ENCODE results near the gene MACROD2.

DNA sequence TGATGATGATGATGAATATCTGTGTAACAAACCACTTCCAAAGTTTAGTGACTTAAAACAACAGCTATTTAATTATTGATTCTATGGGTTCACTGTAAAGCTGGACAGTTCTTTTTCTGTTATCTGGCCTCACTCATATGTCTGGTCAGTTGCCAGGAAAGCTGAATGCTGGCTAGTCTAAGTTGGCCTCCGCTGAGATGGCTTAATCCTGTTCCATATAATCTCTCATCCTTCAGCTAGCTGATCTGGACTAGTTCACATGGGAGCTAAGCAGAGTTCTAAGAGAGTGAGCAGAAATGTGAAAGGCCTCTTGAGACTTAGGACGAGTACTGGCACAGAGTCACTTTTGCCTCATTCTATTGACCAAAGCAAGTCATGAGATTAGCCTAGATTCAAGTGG lies 676.8 kb downstream of the MACROD2 start:
- TF ChIP-seq FOSL1 (IDR thresholded peaks at IDR 0.05; ENCODE audit: low read depth), result no peak
- no peak for TF ChIP-seq EZH2 (IDR thresholded peaks at IDR 0.05)
- TF ChIP-seq ZNF274 (IDR thresholded peaks at IDR 0.05; ENCODE audit: low read depth, low read length), result no peak
- TF ChIP-seq, protein P1, sequence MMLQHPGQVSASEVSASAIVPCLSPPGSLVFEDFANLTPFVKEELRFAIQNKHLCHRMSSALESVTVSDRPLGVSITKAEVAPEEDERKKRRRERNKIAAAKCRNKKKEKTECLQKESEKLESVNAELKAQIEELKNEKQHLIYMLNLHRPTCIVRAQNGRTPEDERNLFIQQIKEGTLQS (IDR thresholded peaks at IDR 0.05), result no peak
- TF ChIP-seq, protein P2, sequence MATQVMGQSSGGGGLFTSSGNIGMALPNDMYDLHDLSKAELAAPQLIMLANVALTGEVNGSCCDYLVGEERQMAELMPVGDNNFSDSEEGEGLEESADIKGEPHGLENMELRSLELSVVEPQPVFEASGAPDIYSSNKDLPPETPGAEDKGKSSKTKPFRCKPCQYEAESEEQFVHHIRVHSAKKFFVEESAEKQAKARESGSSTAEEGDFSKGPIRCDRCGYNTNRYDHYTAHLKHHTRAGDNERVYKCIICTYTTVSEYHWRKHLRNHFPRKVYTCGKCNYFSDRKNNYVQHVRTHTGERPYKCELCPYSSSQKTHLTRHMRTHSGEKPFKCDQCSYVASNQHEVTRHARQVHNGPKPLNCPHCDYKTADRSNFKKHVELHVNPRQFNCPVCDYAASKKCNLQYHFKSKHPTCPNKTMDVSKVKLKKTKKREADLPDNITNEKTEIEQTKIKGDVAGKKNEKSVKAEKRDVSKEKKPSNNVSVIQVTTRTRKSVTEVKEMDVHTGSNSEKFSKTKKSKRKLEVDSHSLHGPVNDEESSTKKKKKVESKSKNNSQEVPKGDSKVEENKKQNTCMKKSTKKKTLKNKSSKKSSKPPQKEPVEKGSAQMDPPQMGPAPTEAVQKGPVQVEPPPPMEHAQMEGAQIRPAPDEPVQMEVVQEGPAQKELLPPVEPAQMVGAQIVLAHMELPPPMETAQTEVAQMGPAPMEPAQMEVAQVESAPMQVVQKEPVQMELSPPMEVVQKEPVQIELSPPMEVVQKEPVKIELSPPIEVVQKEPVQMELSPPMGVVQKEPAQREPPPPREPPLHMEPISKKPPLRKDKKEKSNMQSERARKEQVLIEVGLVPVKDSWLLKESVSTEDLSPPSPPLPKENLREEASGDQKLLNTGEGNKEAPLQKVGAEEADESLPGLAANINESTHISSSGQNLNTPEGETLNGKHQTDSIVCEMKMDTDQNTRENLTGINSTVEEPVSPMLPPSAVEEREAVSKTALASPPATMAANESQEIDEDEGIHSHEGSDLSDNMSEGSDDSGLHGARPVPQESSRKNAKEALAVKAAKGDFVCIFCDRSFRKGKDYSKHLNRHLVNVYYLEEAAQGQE (IDR thresholded peaks at IDR 0.05; ENCODE audit: low read depth), result no peak

All from HCT116 (cell line).